ENCODE results near the gene MIA.
"Not testable (repeated sequence)": the region's sequence is repeated elsewhere in the genome, so short reads cannot be mapped to it uniquely, and the experiment has no call there.

The MIA gene

DNA sequence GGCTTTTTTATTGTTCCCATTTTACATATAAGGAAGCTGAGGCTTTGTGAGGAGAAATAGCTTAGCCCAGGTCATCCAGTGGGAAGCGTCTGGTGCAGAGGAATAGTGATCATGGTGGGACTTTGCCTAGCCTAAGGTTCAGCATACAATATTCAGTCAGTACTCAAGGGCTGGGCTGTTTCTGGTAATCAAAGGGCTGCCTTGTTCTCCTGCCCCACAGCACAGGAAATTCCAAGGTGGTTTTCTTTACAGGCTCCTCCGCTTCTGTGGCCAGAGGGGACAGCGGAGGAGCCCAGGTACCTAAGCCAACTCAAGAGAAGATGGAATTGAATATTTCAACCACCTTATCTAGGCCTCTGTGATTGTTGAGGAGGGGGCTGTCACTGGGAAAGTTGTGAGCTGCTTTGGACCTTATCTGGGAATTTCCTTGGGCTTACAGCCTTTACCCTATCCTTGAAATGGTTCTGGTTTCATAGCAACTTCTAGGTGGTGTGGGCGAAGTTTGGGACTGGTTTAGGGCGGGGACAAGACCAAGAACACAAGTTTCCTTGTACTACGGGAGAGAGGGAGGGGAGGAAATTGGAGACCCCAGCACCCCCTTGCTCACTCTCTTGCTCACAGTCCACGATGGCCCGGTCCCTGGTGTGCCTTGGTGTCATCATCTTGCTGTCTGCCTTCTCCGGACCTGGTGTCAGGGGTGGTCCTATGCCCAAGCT lies at the start of gene MIA:
Gene MIA (plus strand): TSS at position 606 of the 716 bp plus-strand sequence. CDS start 22 bp downstream, at position 628.
- DNase-seq (ENCODE audit: low read depth) = no peak
- no peak within 1 kb of the TSS for H3K4me3 ChIP-seq (ENCODE audit: low read length)
- TF ChIP-seq, protein P1, sequence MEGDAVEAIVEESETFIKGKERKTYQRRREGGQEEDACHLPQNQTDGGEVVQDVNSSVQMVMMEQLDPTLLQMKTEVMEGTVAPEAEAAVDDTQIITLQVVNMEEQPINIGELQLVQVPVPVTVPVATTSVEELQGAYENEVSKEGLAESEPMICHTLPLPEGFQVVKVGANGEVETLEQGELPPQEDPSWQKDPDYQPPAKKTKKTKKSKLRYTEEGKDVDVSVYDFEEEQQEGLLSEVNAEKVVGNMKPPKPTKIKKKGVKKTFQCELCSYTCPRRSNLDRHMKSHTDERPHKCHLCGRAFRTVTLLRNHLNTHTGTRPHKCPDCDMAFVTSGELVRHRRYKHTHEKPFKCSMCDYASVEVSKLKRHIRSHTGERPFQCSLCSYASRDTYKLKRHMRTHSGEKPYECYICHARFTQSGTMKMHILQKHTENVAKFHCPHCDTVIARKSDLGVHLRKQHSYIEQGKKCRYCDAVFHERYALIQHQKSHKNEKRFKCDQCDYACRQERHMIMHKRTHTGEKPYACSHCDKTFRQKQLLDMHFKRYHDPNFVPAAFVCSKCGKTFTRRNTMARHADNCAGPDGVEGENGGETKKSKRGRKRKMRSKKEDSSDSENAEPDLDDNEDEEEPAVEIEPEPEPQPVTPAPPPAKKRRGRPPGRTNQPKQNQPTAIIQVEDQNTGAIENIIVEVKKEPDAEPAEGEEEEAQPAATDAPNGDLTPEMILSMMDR (conservative IDR thresholded peaks at IDR 0.05; ENCODE audit: low read depth, low read length) = no peak

DNA sequence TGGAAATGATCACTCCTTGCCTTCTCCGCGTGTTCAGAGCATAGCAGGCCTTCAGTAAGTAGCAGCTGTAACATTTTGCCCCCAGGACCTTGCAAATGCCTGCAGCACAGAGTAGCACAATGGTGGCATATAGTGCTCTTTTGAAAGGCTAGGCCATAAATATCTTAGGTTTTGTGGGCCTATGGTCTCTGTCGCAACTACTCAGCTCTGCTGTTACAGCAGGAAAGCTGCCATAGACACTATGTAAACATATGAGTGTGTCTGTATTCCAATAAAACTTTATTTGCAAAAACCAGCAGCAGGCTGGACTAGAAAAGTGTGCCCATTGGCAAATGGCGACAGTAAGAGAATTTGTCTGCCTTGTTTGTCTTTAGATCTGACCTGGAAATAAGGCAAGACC lies 49.0 kb upstream of the MIA start:
- TF ChIP-seq, protein P1 (conservative IDR thresholded peaks at IDR 0.05; ENCODE audit: low read depth, low read length) = no peak
- DNase-seq (ENCODE audit: low read depth) = no peak
- H3K4me3 ChIP-seq (ENCODE audit: low read length) = no peak overlapping the region

DNA sequence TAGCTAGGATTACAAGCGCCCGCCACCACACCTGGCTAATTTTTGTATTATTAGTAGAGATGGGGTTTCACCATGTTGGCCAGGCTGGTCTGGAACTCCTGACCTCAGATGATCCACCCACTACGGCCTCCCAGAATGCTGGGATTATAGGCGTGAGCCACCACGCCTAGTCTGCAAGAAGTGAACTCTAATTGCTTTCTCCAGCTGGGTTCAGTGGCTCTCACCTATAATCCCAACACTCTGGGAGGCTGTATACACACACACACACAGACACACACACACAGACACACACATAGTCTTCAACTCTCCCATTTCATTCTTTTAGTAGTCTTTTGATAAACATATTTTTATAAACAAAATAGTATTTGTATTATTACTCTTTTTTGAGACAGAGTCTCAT lies 45.3 kb upstream of the MIA start:
- DNase-seq (ENCODE audit: low read depth); H3K4me3 ChIP-seq (ENCODE audit: low read length): not testable (repeated sequence)

DNA sequence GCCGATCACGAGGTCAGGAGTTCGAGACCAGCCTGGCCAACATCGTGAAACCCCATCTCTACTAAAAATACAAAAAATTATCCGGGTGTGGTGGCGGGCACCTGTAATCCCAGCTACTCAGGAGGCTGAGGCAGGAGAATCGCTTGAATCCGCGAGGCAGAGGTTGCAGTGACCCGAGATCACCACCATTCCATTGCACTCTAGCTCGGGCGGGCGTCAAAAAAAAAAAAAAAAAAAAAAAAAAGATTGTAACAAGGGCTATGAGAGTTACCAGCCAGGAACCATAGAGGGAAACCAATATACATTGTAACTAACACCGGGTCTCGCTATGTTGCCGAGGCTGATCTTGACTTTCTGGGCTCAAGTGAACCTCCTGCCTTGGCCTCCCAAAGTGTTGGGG lies 43.0 kb upstream of the MIA start:
- not testable (repeated sequence) for H3K4me3 ChIP-seq (ENCODE audit: low read length); DNase-seq (ENCODE audit: low read depth)

DNA sequence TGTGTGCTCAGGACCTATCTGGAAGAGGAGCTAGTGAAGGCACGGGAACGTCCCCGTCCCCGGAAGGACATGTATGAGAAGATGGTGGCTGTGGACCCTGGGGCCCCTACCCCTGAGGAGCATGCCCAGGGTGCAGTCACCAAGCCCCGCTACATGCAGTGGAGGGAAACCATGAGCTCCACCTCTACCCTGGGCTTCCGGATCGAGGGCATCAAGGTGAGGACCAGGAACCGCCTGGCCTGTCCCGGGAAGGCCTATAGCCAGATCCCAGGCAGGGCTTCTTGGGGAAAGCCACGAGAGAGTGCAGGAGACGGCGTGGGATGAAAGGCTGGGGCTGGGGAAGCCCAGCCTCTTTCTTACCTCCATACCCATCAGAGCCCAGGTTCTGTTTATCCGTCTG lies 42.2 kb upstream of the MIA start:
- DNase-seq (ENCODE audit: low read depth) = no peak
- TF ChIP-seq, protein P1 (conservative IDR thresholded peaks at IDR 0.05; ENCODE audit: low read depth, low read length) = no peak
- H3K4me3 ChIP-seq (ENCODE audit: low read length) = no peak overlapping the region

DNA sequence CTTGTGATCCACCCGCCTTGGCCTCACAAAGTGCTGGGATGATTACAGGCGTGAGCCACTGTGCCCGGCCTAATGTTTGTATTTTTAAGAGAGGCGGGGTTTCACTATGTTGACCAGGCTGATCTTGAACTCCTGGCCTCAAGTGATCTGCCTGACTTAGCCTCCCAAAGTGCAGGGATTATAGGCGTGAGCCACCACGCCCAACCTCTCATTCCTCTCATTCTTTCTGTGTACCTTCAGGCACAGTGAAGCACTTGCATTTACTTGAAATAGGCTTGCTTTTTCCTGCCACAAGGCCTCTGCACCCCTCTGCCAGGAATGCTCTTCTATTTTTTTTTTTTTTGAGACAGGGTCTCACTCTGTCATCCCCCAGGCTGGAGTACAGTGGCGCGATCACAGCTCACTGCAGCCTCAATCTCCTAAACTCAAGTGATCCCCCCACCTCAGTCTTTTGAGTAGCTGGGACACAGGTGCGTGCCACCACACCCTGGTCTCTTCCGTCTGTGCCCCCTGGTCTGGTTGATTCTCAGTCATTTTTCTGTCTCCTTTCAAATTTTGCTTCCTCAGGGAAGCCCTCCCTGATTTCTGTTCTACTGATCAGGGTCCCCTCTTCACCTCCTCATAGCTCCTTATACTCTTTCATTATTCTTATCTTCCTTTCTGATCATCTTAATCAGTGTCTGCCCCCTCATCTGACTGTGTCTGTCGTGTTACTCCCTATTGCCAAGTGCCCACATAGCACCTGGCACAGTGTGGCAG lies 40.1 kb upstream of the MIA start:
- DNase-seq (ENCODE audit: low read depth) = no peak
- H3K4me3 ChIP-seq (ENCODE audit: low read length) = no peak overlapping the region

DNA sequence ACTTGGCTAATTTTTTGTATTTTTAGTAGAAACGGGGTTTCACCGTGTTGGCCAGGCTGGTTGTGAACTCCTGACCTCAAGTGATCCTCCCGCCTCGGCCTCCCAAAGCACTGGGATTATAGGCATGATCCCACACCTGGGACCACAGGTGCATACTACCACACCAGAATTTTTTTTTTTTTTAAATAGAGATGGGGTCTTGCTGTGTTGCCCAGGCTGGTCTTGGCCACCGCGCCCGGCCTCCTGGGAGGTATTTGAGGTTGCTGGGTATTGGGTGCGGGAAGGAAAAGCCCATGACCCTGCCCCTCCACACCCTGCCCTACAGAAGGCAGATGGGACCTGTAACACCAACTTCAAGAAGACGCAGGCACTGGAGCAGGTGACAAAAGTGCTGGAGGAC lies 38.7 kb upstream of the MIA start:
- H3K4me3 ChIP-seq (ENCODE audit: low read length) = no peak overlapping the region
- no peak for DNase-seq (ENCODE audit: low read depth)
- TF ChIP-seq, protein P1 (conservative IDR thresholded peaks at IDR 0.05; ENCODE audit: low read depth, low read length) = no peak

More for the DNA sequence above, 40.1 kb upstream of the MIA start:
- TF ChIP-seq, protein P1 (conservative IDR thresholded peaks at IDR 0.05; ENCODE audit: low read depth, low read length) = no peak

DNA sequence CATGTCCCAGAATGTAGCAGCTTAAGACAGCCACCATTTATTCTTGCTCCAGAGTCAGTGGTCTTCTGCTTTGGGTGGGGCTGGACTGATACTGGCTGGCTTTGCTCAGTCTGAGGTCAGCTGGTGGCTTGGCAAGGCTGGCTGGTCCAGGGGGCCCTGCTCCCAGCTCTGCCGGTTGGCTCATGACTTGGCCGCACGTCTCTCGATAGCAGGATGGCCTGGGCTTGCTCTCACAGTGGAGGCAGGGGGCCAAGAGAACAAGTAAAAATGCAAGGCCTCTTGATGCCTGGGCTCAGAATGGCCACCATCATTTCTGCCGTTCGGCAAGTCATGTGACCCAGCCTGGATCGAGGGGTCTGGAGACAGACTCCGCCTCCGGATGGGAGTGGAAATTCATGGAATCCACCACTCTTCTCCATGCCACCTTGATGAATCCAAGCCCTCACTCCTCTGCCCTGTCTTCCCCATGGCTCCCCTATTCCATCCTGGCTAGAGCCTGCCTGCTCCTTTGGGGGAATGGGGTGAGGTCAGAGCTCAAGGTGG lies 38.1 kb upstream of the MIA start:
- DNase-seq (ENCODE audit: low read depth) = no peak
- H3K4me3 ChIP-seq (ENCODE audit: low read length) = no peak overlapping the region
- TF ChIP-seq, protein P1 (conservative IDR thresholded peaks at IDR 0.05; ENCODE audit: low read depth, low read length) = no peak
